GM23338 (cell line): ENCODE data around the gene NHERF1. TPM values are rescaled to one million over a fixed set of nuclear protein-coding genes. Genes with fewer than 3 reads are reported as not detected.

Experiments
- ATAC-seq: fragments of 200-7000 bp; cut with Tn5 transposase; 3 replicates; pipeline ENCODE4 v1.9.1; 2020
- DNase-seq: peaks from one replicate; pipeline ENCODE4 v3.0.0-alpha.2; 2015; ENCODE audit warnings: low spot score
- H2AFZ ChIP-seq: fragments of 200-600 bp; sonication (generic); 2 replicates; pipeline ENCODE4 v1.8.0; 2016; ENCODE audit warnings: antibody characterized with exemption, mild to moderate bottlenecking, moderate library complexity
- H3F3A ChIP-seq: fragments of 200-600 bp; sonication (generic); replicated peaks from 2 replicates; pipeline ENCODE4 v1.8.0; 2017; ENCODE audit warnings: antibody characterized with exemption, mixed run types, low read depth
- H3K27ac ChIP-seq: fragments of 200-600 bp; sonication (generic); 2 replicates; pipeline ENCODE4 v1.6.1; 2016; ENCODE audit warnings: low read depth
- H3K27me3 ChIP-seq: fragments of 200-600 bp; sonication (generic); 2 replicates; pipeline ENCODE4 v1.8.0; 2016; ENCODE audit warnings: mild to moderate bottlenecking, mixed run types, moderate library complexity; ENCODE audit not compliant: insufficient read depth
- H3K36me3 ChIP-seq: fragments of 200-600 bp; sonication (generic); 2 replicates; pipeline ENCODE4 v1.8.0; 2016; ENCODE audit warnings: mild to moderate bottlenecking; ENCODE audit not compliant: insufficient read depth
- H3K4me1 ChIP-seq: fragments of 200-600 bp; sonication (generic); 2 replicates; pipeline ENCODE4 v1.8.0; 2016; ENCODE audit warnings: mild to moderate bottlenecking, moderate library complexity; ENCODE audit not compliant: insufficient read depth
- H3K4me2 ChIP-seq: fragments of 200-600 bp; sonication (generic); 2 replicates; pipeline ENCODE4 v1.7.1; 2017; ENCODE audit warnings: mixed run types
- H3K4me3 ChIP-seq: fragments of 200-600 bp; sonication (generic); 2 replicates; pipeline ENCODE4 v1.6.1; 2016; ENCODE audit warnings: mixed run types
- H3K79me2 ChIP-seq: fragments of 200-600 bp; sonication (generic); replicated peaks from 2 replicates; pipeline ENCODE4 v1.8.0; 2017; ENCODE audit warnings: mild to moderate bottlenecking; ENCODE audit not compliant: insufficient read depth
- H3K9me2 ChIP-seq: fragments of 200-600 bp; sonication (generic); 2 replicates; pipeline ENCODE4 v1.8.0; 2017; ENCODE audit not compliant: insufficient read depth
- H4K20me1 ChIP-seq: fragments of 200-600 bp; sonication (generic); replicated peaks from 2 replicates; pipeline ENCODE4 v1.8.0; 2017; ENCODE audit warnings: mild to moderate bottlenecking; ENCODE audit not compliant: insufficient read depth
- H3K27ac Mint-ChIP-seq: 2 replicates; pipeline ENCODE4 v1.8.0; 2020; ENCODE audit warnings: inconsistent platforms, mild to moderate bottlenecking, moderate library complexity, mixed read lengths
- H3K27me3 Mint-ChIP-seq: 3 replicates; pipeline ENCODE4 v1.8.0; 2022; ENCODE audit warnings: low read depth, mild to moderate bottlenecking, moderate library complexity, mixed read lengths, inconsistent platforms; ENCODE audit not compliant: insufficient read depth, poor library complexity
- H3K36me3 Mint-ChIP-seq: 3 replicates; pipeline ENCODE4 v1.8.0; 2021; ENCODE audit warnings: low read depth, mild to moderate bottlenecking, inconsistent platforms, moderate library complexity, mixed read lengths
- H3K4me1 Mint-ChIP-seq: 3 replicates; pipeline ENCODE4 v1.8.0; 2020; ENCODE audit warnings: mild to moderate bottlenecking, inconsistent platforms, mixed read lengths
- H3K4me3 Mint-ChIP-seq: 3 replicates; pipeline ENCODE4 v1.8.0; 2021; ENCODE audit warnings: moderate library complexity, mild to moderate bottlenecking, inconsistent platforms, mixed read lengths
- H3K9me3 Mint-ChIP-seq: 3 replicates; pipeline ENCODE4 v1.8.0; 2020; ENCODE audit warnings: moderate library complexity, mild to moderate bottlenecking, inconsistent platforms, mixed read lengths
- CREB1 ChIP-seq: fragments of 250-450 bp; sonication (Bioruptor Pico); IDR thresholded peaks from 2 replicates; pipeline ENCODE4 v1.5.0; 2020; ENCODE audit warnings: low read depth, mild to moderate bottlenecking, moderate library complexity
- ETS1 ChIP-seq: IDR thresholded peaks from 2 replicates; pipeline ENCODE4 v1.6.1; 2016; ENCODE audit warnings: antibody characterized with exemption
- EZH2 ChIP-seq: fragments of 200-600 bp; sonication (generic); IDR thresholded peaks from one replicate; pipeline ENCODE4 v1.8.0; 2017; ENCODE audit warnings: antibody characterized with exemption, mild to moderate bottlenecking, low read depth; ENCODE audit not compliant: unreplicated experiment
- EZH2phosphoT487 ChIP-seq: fragments of 200-600 bp; sonication (generic); IDR thresholded peaks from one replicate; pipeline ENCODE4 v1.8.1; 2018; ENCODE audit warnings: antibody characterized with exemption; ENCODE audit not compliant: unreplicated experiment
- NANOG ChIP-seq: IDR thresholded peaks from 2 replicates; pipeline ENCODE4 v1.6.1; 2016; ENCODE audit warnings: antibody characterized with exemption, borderline replicate concordance
- POLR2AphosphoS5 ChIP-seq: IDR thresholded peaks from 2 replicates; pipeline ENCODE4 v1.6.1; 2016; ENCODE audit warnings: antibody characterized with exemption, low read depth
- STAT1 ChIP-seq: IDR thresholded peaks from one replicate; pipeline ENCODE4 v1.6.1; 2016; ENCODE audit warnings: antibody characterized with exemption; ENCODE audit not compliant: unreplicated experiment
- ZNF114 ChIP-seq: fragments of 250-450 bp; sonication (Bioruptor Pico); IDR thresholded peaks from 2 replicates; pipeline ENCODE4 v1.5.0; 2020; ENCODE audit warnings: mild to moderate bottlenecking, moderate library complexity
- ZNF331 ChIP-seq: fragments of 250-450 bp; sonication (Bioruptor Pico); IDR thresholded peaks from 2 replicates; pipeline ENCODE4 v1.5.0; 2020; ENCODE audit warnings: low read depth, mild to moderate bottlenecking, moderate library complexity
- polyA plus RNA-seq: library from polyadenylated mRNA; unstranded; fragments of >200 nt; fragmentation: Nextera tagmentation; extraction: Ambion mirVana; gene quantifications from 2 replicates; pipeline ENCODE4 v1.2.1, GENCODE V29; 2016
- total RNA-seq: library from RNA; depleted of rRNA; stranded (reverse); fragments of >200 nt; shearing (Covaris generic); gene quantifications from 2 replicates; pipeline ENCODE4 v1.2.3, GENCODE V29; 2014

Gene NHERF1
- total and polyA plus RNA-seq, 2 experiments from 2014 or later, result 48.8 to 100 TPM

DNA sequence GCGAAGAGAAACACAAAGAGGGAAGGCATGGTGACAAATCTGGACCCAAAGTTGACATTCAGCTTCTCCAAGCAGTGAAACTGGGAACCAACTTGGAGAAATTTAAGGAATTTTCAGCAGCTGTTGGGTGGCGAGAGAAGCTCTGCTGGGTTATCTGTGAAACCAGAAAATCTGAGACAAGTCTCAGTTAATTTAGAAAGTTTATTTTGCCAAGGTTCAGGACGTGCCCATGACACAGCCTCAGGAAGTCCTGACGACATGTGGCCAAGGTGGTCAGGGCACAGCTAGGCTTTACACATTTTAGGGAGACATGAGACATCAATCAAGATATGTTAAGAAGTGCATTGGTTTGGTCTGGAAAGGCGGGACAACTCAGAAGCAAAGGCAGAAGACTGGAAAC is 24.5 kb upstream of the NHERF1 start:
- TF ChIP-seq POLR2AphosphoS5, result no peak
- no peak for TF ChIP-seq ETS1
- TF ChIP-seq EZH2, result no peak
- Histone ChIP-seq H3K27me3 (no peaks in the 10 kb centered on the region), H3K27ac (no peak overlapping the region), H3K36me3 (no peaks in the 10 kb centered on the region), H3K4me2 (no peak overlapping the region), H3K79me2 (no peaks in the 10 kb centered on the region), H3K4me3 (no peak overlapping the region), H3K9me2 (no peaks in the 10 kb centered on the region), H2AFZ (no peak overlapping the region), H4K20me1 (no peaks in the 10 kb centered on the region), H3K4me1 (no peaks in the 10 kb centered on the region), H3F3A (peaks cover 12% of the 10 kb centered on the region)
- Mint-ChIP-seq H3K4me1 (no peaks in the 10 kb centered on the region), H3K27ac (no peak overlapping the region), H3K4me3 (no peak overlapping the region), H3K27me3 (peaks cover 2% of the 10 kb centered on the region), H3K9me3 (no peaks in the 10 kb centered on the region; the same call in 2 of the 3 replicates), H3K36me3 (no peaks in the 10 kb centered on the region)
- ATAC-seq (no peak), DNase-seq (no peak)

- DNase-seq (no peak), ATAC-seq (no peak)
- Mint-ChIP-seq H3K27me3 (peaks cover 2% of the 10 kb centered on the region), H3K27ac (no peak overlapping the region), H3K4me1 (no peaks in the 10 kb centered on the region), H3K36me3 (no peaks in the 10 kb centered on the region), H3K4me3 (no peak overlapping the region), H3K9me3 (no peaks in the 10 kb centered on the region; the same call in 2 of the 3 replicates)
- H3K4me1 ChIP-seq, result no peaks in the 10 kb centered on the region
- no peaks in the 10 kb centered on the region for H4K20me1 ChIP-seq
- H3K36me3 ChIP-seq, result no peaks in the 10 kb centered on the region
- H3K79me2 ChIP-seq, result no peaks in the 10 kb centered on the region
- H3K9me2 ChIP-seq, result no peaks in the 10 kb centered on the region
- peaks cover 15% of the 10 kb centered on the region for H3F3A ChIP-seq
- H3K4me3 ChIP-seq, result no peak overlapping the region
- no peak overlapping the region for H2AFZ ChIP-seq
- no peak overlapping the region for H3K4me2 ChIP-seq
- no peaks in the 10 kb centered on the region for H3K27me3 ChIP-seq
- H3K27ac ChIP-seq, result no peak overlapping the region
- TF ChIP-seq STAT1 (no peak), EZH2 (no peak), ETS1 (no peak), CREB1 (CRISPR knock-in tag) (no peak), ZNF331 (no peak), NANOG (no peak)
These were observed 23.3 kb upstream of the NHERF1 start for GRCh38 chr17:74725111-74725510.

GRCh38 chr17:74728033-74728701 is 20.3 kb upstream of the NHERF1 start:
- Mint-ChIP-seq H3K9me3 (no peaks in the 10 kb centered on the region; the same call in 2 of the 3 replicates), H3K4me1 (no peaks in the 10 kb centered on the region)
- TF ChIP-seq CREB1 (CRISPR knock-in tag), result no peak
- no peak for TF ChIP-seq EZH2phosphoT487
- TF ChIP-seq ZNF114 (CRISPR knock-in tag), result no peak

More at GRCh38 chr17:74728033-74728701, 20.3 kb upstream of the NHERF1 start:
- Mint-ChIP-seq H3K36me3 (no peaks in the 10 kb centered on the region), H3K4me3 (no peak overlapping the region), H3K27ac (no peak overlapping the region), H3K27me3 (no peaks in the 10 kb centered on the region)
- no peaks in the 10 kb centered on the region for H3K36me3 ChIP-seq
- no peak overlapping the region for H2AFZ ChIP-seq
- H3K79me2 ChIP-seq, result no peaks in the 10 kb centered on the region
- H3F3A ChIP-seq, result peaks cover 15% of the 10 kb centered on the region
- H3K27me3 ChIP-seq, result no peaks in the 10 kb centered on the region
- H3K4me3 ChIP-seq, result no peak overlapping the region
- no peaks in the 10 kb centered on the region for H4K20me1 ChIP-seq
- no peak overlapping the region for H3K4me2 ChIP-seq
- no peaks in the 10 kb centered on the region for H3K9me2 ChIP-seq
- DNase-seq (no peak), ATAC-seq (no peak)
- H3K4me1 ChIP-seq, result no peaks in the 10 kb centered on the region
- no peak overlapping the region for H3K27ac ChIP-seq
